T47D (cell line): Measurements from ENCODE around the gene NAIP.
"Not testable (repeated sequence)": the region's sequence is repeated elsewhere in the genome, so short reads cannot be mapped to it uniquely, and the experiment has no call there.

ENCODE experiments used
- DNase-seq, 2 experiments: peaks; one replicate each; pipeline versions ENCODE4 v3.0.0 to v3.0.0-alpha.2; 2011 to 2012; ENCODE audit warnings: low read depth in 1 of 2, low spot score in 1 of 2
- JUND ChIP-seq: IDR thresholded peaks from 2 replicates; pipeline ENCODE4 v1.6.1; 2012; ENCODE audit warnings: low read depth
- in situ Hi-C: cut with HindIII; loops from 2 replicates; pipeline ENCODE4 v1.10.0; 2016; ENCODE audit warnings: low sequenced_read_pairs, low pct_unique_long_range_greater_than_20kb

The NAIP gene

GRCh38 chr5:71011194-71011792 lies 13.8 kb downstream of the NAIP start:
- peak in 1 of 2 experiments; percentile 31 for DNase-seq
- TF ChIP-seq JUND, result no peak
- in situ Hi-C loops, result no loop called here

DNA sequence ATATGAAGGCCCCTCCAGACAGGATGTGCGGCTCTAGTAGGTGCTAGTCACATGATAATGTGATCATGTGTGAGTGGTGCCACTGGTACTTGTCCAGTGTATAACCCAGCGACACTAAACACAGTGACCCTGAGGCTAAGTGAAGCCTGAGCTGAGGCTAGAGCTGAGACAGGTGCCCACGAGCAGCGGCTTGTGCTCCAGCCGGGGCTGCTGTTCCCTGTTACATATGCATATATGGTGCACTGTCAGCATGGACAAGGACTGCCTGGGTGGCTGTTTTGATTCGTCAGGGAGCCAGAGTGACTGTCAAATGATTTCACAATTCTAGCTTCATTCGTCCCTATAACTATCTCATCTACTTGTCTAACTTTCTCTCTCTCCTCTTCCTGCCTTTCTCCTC lies 18.2 kb downstream of the NAIP start:
- in situ Hi-C loops, DNase-seq: not testable (repeated sequence)

DNA sequence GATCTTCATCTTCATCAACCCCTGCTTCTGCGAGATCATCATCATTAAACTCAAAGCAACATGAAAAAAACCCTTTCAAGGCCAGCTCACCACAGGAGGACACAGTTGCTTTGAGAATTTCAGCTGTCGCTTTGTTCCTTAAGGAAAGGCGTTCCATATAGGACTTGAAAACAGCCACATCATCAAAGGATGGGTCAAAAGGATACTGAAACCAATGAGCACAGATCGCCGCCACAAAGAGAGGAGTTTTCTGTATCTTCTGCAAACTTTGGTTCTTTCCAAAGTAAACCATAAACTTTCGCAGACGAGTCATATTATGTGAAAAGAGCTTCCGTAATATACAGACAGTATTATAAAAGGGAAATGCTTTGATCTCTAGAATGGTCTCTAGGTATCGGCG lies 40.3 kb downstream of the NAIP start:
- DNase-seq, in situ Hi-C loops: not testable (repeated sequence)

DNA sequence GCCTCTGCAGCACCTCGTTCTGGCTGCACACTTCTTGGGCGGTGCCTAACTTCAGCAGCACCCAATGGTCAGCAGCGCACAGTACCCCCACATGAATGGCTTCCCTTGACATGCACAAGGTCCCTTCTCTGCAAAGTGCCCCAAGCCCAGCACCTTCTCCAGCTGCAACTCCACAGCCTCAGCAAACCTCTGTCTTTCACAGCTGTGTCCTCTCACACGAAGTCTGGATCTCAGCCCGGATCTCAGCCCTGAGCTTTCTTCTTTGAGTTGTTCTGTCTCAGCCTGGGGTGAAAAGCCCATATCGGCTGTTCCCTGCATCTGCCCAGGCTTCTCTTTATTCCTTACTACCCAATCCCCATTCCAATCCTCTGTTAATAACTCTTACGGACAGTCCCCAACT lies 57.9 kb downstream of the NAIP start:
- in situ Hi-C loops, DNase-seq: not testable (repeated sequence)

DNA sequence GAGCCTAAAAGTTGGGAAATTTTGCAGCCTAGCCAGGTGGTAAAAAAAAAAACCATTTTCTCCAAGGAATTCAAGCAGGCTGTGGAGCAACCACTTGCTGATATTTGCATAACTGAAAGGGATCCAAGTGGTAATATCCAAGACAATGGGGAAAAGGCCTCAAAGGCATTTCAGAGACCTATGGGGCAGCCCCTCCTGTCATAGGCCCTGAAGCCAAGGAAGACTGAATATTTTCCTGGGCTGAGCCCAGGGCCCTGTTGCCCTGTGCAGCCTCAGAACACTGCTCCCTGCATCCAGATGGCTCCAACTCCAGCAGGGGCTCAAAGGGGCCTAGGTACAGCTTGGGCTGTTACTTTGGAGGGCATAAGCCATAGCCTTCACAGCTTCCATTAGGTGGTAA lies 60.6 kb downstream of the NAIP start:
- in situ Hi-C loops, DNase-seq: not testable (repeated sequence)

- in situ Hi-C loops, DNase-seq: not testable (repeated sequence)
Measured at GRCh38 chr5:70953068-70953467, 72.1 kb downstream of the NAIP start.

GRCh38 chr5:70932560-70932959 lies 92.6 kb downstream of the NAIP start:
- DNase-seq, in situ Hi-C loops: not testable (repeated sequence)

DNA sequence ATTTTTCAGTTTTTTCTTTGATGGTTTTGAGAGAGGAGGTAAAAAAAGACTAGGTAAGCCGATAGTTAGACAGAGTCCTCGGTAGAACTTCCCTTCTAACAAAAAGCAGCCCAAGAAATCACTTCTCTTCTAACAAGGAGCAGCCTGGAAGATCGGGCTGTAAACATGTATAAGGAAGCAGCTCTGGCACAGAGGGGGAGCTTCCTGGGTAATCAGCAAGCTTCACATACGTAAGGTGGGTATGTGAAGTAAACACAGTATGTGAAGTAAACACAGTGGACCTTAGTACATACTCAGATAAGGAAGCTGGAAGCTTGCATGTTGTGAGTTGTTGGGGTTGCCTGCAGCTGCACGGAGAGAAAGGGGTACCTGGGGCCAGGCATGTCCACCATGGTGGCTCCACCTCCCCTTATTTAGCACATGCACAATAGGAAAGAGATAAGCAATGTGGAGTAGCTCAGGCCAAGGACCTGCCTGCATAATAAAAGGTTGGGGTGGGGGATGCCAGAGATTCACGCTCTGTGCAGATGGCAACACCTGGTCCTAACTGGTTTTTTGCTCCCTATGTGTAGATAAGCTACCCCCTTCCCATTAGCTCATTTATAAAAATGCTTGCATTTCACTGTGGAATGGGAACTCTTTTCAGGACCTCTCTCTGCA lies 93.3 kb downstream of the NAIP start:
- DNase-seq, in situ Hi-C loops: not testable (repeated sequence)

DNA sequence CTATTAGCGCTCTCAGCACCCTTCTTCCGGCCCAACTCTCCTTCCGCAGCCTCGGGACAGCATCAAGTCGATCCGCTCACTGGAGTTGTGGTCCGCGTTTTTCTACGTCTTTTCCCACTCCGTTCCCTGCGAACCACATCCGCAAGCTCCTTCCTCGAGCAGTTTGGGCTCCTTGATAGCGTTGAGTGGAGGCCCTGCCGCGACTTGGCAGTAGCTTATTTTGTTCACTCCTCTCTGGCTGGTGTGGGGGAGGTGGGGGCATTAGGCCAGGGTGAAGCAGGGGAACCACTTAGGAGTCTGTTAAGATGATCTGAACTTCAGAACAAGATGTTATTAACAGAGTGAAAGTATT lies 100.0 kb downstream of the NAIP start:
- not testable (repeated sequence) for DNase-seq

More for the DNA sequence above, 100.0 kb downstream of the NAIP start:
- in situ Hi-C loops, result not testable (repeated sequence)
